RKO (cell line): ENCODE results near the gene SOAT2.
"Not testable (repeated sequence)": the region's sequence is repeated elsewhere in the genome, so short reads cannot be mapped to it uniquely, and the experiment has no call there.

Source experiments
- DNase-seq: peaks from one replicate; pipeline ENCODE4 v3.0.0-alpha.2; 2016; ENCODE audit warnings: low spot score

SOAT2 gene

GRCh38 chr12:53101931-53102781 lies 1.1 kb upstream of the SOAT2 start:
- DNase-seq = no peak

GRCh38 chr12:53103860-53104305 lies 597 bp downstream of the SOAT2 start:
- DNase-seq = no peak

- DNase-seq = no peak
These were observed 2.0 kb downstream of the SOAT2 start for GRCh38 chr12:53105256-53105655.

GRCh38 chr12:53105712-53106439 lies 2.6 kb downstream of the SOAT2 start:
- no peak for DNase-seq

GRCh38 chr12:53107122-53107521 lies 3.8 kb downstream of the SOAT2 start:
- no peak for DNase-seq

GRCh38 chr12:53112431-53112830 lies 9.1 kb downstream of the SOAT2 start:
- not testable (repeated sequence) for DNase-seq

- no peak for DNase-seq
These were observed 9.9 kb downstream of the SOAT2 start for GRCh38 chr12:53113136-53113705.

GRCh38 chr12:53113951-53114350 lies 10.7 kb downstream of the SOAT2 start:
- no peak for DNase-seq

- no peak for DNase-seq
These were observed 12.0 kb downstream of the SOAT2 start for GRCh38 chr12:53115112-53115890.

GRCh38 chr12:53115891-53116648 lies 12.8 kb downstream of the SOAT2 start:
- no peak for DNase-seq

- DNase-seq = no peak
These were observed 15.5 kb downstream of the SOAT2 start for GRCh38 chr12:53118751-53119300.

GRCh38 chr12:53120685-53121525 lies 17.6 kb downstream of the SOAT2 start:
- DNase-seq = no peak

GRCh38 chr12:53122961-53123468 lies 19.7 kb downstream of the SOAT2 start:
- DNase-seq = no peak

- DNase-seq = peak; percentile 55
These were observed 20.5 kb downstream of the SOAT2 start for GRCh38 chr12:53123578-53124351.

GRCh38 chr12:53124352-53124723 lies 21.1 kb downstream of the SOAT2 start:
- no peak for DNase-seq

GRCh38 chr12:53127169-53127568 lies 23.9 kb downstream of the SOAT2 start:
- DNase-seq = no peak

GRCh38 chr12:53128780-53129569 lies 25.7 kb downstream of the SOAT2 start:
- no peak for DNase-seq

GRCh38 chr12:53131844-53132243 lies 28.6 kb downstream of the SOAT2 start:
- no peak for DNase-seq
